GM10847 (cell line): ENCODE results near the gene CARNS1.

ENCODE experiments used
- POLR2A ChIP-seq: IDR thresholded peaks from 2 replicates; pipeline ENCODE4 v1.6.1; 2011; ENCODE audit not compliant: insufficient read length; ENCODE audit errors: extremely low read depth

The CARNS1 gene

GRCh38 chr11:67428052-67429001 lies 12.8 kb downstream of the CARNS1 start, which contains the start of gene RPS6KB2:
Gene RPS6KB2 (plus strand): TSS chr11:67428494. CDS start chr11:67428546, 52 bp downstream.
- TF ChIP-seq POLR2A, result peak; percentile 88

- TF ChIP-seq POLR2A, result no peak
These were observed 13.7 kb downstream of the CARNS1 start for GRCh38 chr11:67429038-67429668.

GRCh38 chr11:67429722-67430121 lies 14.2 kb downstream of the CARNS1 start:
- no peak for TF ChIP-seq POLR2A

GRCh38 chr11:67431346-67432249 lies 16.1 kb downstream of the CARNS1 start:
- no peak for TF ChIP-seq POLR2A

- TF ChIP-seq POLR2A, result no peak
These were observed 17.3 kb downstream of the CARNS1 start for GRCh38 chr11:67432655-67433349.

- TF ChIP-seq POLR2A, result no peak
These were observed 18.3 kb downstream of the CARNS1 start for GRCh38 chr11:67433536-67434394.

- TF ChIP-seq POLR2A, result peak; percentile 56
These were observed 19.0 kb downstream of the CARNS1 start for GRCh38 chr11:67434395-67434881.

- TF ChIP-seq POLR2A, result no peak
These were observed 19.7 kb downstream of the CARNS1 start for GRCh38 chr11:67435031-67435726.

- TF ChIP-seq POLR2A, result no peak
These were observed 20.4 kb downstream of the CARNS1 start for GRCh38 chr11:67435727-67436458.

- peak; percentile 9 for TF ChIP-seq POLR2A
These were observed 21.1 kb downstream of the CARNS1 start for GRCh38 chr11:67436459-67437081.

GRCh38 chr11:67437082-67437808 lies 21.8 kb downstream of the CARNS1 start, which contains the start of gene PTPRCAP:
Gene PTPRCAP (minus strand): TSS chr11:67437682. CDS start chr11:67437619, 63 bp downstream.
- TF ChIP-seq POLR2A, result peak; percentile 94
